GM21390 (cell line): Measurements from ENCODE around the gene CRAT.

Experiments
- ATAC-seq: cut with Tn5 transposase; IDR thresholded peaks from one replicate; pipeline ENCODE4 v1.9.1; 2021; ENCODE audit not compliant: unreplicated experiment

Gene CRAT

DNA sequence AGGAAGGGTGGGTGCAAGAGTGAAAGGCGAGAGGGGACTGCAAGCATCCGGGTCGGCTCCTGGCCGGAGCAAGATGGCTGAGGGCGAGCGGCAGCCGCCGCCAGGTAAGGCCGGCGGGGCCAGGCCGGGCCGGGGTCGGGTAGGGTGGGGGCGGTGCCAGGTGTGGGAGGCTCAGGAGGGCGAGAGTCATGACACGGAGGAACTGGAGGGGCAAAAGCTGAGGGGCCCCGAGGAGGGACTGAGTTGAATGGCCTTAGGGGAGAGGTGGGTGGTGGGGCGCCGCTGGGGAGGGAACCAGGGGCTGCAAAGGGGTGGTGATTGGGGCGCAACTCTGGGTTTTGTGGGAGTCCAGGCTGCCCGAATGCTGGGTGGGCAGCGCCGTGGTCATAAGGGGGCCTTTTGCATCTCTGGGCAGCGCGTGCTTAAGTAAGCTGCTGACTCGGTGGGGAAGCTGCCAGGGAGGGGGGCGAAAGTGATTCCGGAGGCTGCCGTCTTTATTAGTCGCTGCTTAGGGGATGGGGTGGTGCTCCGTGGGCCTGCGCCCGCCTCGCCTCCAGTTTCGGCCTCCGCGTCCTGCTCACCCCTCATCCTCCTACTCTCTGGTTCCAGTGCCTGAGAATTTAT is 1.0 kb upstream of the CRAT start:
- no peak for ATAC-seq

GRCh38 chr9:129109952-129110739 is 447 bp downstream of the CRAT start:
- ATAC-seq = no peak

DNA sequence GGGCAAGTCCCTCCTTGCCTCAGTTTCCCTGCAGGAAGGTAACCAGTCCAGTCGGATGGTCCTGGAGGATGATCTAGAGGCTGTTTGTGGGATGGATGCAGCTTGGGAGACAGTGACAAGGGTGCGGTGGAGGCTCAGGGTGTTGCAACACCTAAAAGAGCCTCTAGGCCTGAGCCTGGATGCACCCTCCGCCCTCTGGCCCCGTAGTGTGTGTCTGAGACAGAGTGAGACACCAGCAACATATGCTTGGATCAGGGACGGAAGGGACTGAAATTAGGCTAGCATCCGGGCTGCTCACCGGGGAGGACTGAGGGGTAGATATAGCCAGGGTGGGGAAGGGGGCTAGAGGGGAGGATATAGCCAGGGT is 1.1 kb downstream of the CRAT start:
- no peak for ATAC-seq

DNA sequence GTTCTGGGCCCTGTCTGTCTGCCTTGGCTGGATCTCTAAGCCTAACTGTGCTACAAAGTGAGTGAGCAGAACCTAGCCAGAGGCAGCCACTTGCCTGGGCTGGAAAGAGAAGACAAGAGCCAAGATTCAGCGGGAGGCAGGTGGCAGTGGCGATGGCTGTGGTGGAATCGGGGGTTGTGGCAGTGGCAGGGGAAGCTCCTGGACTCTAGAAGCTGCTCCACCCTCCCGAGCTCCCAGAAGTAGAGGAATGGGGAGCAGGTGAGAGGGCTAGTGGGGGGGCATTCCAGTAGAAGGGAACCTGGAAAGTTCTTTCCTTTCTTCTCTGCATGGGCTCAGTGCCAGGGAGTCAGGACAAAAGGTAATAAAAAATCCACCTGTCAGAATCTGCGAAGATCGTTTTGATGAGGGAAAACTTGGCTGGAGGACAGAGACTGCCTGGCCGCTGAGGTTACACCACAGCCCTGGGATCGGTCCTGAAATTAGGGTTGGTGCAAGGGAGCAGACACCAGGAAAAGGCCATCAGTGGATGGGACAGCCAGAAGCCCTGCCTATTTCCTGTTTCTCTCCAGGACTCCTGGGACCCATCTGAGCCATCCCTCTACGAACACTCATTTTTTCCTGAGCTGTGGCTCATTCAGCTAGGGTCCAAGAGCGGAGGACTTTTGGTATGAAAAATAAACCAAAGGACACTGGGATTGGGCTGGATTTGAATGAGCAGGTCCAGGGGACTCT is 1.6 kb downstream of the CRAT start:
- ATAC-seq = no peak

DNA sequence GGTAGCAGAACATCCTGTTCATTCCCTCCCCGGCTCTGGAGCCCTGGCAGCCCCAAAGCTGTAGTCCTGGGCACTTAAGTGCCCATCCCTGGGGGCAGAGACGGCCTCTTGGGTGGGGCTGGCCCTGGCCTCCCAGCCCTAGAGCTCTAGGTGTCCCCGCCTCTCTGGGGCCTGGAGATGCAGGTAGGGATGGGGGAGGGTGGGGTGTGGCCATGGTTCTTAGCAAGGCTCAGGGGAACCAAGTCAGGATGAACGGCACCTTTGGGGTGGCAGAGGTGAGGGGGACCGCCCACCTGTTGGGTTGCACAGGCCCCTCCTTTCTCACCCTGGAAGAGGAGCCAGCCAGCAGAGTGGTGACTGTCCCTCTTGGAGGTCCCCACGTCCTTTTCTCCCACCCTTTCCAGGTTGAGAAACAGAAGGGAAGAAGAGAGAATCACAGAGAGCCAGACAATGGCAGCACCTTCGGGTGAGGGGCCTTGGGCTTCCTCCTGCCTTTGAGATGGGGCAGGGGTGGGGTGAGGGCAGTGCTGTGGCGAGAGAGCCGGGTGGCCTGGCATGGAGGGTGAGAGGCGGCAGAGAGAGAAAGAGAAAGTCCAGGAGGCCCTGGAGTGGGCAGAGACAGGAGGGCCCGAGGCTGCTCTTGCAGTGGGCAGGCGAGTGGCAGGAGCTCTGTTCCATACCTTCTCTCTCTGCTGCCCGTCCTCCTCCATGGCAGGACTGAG is 2.3 kb downstream of the CRAT start:
- ATAC-seq = no peak

DNA sequence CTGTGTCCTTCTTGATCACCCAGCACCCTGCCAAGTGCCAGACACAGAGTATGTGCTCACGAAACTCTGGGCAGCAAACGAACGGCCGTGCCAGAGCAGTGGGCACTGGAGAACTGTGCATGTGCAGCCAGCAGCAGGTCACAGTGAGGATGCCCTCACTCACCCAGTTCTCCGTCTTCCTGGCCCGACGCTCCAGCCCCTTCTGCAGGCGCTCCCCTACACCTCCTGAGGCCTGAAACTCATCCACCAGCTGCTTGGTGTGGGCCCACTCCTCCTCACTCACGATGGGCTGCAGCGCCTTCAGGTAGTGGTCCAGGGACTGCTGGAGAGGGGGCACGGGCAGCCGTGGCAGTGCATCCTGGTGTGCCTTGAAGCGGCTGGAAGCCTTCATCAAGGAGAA is 2.9 kb downstream of the CRAT start:
- no peak for ATAC-seq

DNA sequence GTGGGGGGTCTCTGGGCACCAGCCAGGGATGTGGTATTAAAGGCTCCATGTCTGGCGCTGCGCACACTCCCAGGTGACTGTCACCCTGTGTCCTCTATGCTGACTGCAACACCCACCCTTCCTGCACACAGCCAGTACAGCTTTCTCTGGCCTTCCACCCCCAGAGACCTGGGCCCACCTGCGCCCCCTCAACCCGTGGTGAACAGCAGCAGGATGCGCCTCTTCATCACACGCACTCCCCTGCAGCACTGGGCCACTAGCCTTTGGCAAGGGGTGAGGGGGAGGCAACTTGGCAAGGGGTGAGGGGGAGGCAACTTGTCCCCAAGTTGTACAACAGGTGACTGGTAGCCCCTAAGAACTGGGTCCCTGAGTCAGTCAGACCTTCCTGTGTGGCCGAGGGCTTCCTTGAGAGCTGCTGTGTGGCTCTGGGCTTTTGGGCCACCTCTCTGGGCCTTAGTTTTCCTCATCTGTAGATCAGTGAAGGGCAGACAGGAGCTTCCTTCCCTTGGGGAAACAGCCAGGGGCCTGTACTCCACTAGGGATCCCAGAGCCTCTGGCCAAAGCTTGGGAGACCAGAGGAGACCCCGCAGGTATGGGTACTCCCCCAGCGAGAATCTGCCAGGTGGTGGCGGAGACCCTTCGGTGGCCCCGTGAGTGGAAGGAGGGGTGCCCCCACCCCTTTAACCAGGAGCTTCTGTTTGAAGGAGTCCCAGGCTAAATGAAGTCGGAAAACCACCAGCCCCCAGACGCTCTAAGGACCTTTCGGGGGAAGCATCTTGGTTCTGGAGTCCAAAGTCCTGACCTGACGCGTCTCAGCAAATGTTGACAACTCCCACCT is 4.5 kb downstream of the CRAT start:
- no peak for ATAC-seq

DNA sequence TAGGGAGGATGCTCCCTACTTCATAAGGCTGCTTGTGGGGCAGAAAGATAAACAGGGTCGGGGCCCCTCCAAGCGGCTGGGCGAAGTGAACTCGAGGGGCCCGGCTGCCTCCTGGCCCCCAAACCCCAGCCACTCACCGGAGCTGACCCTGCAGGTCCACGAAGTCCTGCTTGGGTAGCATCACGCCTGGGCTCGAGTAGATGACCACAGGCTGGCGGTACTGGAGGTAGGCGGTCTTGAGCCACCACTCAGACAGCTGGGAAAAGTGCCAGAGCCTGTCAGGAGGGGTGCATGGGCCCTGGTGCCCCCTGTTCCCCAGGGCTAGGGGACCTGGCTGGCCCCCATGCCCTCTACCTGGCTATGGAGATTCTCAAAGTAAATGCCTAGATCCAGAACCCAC is 6.5 kb downstream of the CRAT start:
- no peak for ATAC-seq

DNA sequence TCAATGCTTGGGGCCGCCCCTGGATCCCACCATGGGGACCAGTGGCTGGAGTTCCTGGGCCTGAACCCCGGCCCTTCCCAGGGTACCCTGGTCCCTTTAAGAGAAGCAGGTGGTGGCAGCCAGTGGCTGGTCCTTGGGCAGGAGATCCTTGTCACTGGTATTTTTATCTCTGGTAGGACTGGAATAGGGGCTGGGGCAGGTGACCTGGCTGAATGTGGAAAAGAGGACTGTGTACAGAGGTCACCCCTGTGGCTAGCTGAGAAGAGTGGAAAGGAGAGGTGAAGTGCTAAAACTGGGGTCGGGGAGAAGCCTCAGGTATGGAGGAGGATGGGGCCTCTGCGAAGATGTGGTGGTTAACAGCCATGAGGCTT is 7.0 kb downstream of the CRAT start:
- no peak for ATAC-seq

DNA sequence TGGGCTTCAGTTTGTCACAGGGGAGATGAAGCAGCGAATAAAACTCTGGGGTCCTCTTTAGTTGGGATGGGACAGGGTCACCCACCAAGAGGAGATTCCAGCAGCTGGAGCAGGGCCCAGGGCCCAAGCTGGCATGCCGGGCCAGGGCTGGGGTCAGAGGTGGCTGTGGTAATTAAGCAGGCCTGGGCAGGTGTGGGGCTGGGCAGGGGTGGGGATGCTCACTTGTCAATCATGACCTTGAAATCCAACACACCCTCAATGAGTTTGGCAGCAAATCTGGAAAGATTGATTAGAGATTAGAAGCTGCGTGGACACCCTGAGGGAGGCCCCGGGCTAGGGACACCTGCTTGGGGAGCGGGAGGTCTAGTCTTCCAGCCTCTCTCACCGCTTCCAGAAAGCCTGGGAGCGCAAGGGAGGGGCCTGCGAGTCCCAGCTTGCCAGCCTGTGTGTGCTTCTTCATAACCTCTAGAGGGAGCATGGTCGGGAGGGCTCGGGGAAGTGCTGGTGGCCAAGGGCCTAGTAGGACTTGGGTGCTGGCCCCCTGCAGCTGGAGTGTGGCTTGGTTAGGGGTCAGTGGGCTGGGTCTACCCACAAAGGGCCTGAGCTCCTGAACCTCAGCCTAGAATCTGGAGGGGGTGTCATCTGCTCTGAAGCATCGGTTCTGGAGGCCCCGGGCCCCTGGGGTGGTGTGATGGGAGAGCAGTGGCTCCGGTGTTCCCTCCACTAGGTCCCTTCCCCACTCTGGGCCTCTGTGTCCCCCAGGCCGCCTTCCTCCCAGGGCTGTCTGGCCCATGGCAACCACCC is 7.6 kb downstream of the CRAT start:
- no peak for ATAC-seq

- ATAC-seq = no peak
Measured at GRCh38 chr9:129102095-129102525, 8.5 kb downstream of the CRAT start.

DNA sequence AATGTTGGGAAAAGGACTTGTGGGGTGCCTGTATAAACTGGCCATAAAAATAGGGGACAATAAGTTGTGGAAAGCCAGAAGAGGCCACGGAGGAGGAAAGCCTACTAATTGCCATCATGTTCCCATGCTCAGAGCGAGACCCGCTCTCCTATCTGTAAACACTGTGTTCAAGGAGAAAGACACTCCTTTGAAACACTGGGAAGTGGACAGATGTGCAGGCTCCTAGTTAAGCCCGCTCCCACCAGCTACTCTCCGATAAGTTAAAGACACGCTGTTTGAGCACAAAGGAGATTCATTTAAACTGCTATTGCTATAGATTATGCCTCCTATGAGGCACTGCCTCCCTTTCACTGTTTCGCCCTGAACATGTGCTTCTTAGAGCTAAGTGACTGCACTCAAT is 9.3 kb downstream of the CRAT start:
- no peak for ATAC-seq

DNA sequence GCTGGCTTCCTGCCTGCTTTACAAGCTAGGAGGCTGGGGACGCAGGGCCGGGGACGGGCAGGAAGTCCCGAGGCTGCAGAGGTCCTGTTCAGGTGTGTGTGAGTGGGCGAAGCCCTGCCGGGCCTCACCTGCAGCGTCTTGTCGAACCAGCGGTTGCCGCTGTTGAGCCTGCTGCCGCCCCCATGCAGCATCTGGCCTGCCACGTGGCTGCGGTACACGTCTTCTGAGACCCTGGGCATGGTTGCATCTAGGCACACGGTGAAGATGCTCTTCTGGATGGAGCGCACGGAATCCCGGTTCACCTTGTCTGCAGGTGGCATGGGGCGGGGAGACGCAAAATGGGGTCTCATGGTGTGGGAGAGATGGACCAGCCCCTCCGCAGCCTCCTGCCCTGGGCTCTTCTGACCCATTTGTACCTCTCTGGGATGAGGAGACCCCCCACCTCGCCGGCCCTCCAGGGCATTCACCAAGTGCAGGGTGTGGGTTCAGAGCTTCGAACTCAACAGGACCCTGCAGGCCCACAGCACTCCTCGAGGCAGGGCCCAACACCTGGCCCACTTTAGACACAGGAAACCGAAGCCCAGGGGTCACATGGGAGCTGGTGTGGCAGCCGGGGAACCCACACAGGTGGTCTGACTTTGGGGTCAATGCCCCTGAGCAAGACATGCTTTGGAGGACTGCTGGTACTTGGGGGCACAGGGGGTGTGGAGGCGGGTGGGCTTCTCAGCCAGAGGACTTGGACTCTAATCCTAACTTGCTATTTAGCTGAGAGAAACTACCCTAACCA is 10.0 kb downstream of the CRAT start:
- ATAC-seq = no peak

DNA sequence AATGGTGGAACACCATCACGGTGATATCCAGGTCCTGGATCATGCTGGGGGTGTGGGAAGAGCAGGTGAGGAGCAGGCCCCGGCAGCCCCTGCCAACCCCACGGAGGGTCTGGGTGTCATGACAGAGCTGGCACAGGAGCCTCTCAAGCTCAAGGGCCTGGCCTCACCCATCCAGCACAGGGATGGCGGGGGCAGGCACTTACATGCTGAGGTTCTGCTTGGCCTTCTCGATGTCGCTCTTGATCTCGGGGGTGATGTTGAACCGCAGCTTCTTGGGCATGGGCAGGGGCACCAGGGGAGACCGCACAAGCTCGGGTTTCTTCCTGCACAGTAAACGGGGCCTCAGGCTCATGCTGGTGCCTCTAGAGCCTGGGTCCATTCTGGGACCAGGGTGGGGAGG is 12.3 kb downstream of the CRAT start:
- ATAC-seq = no peak

GRCh38 chr9:129097671-129098306 is 12.8 kb downstream of the CRAT start:
- ATAC-seq = no peak

GRCh38 chr9:129095908-129096307 is 14.7 kb downstream of the CRAT start:
- no peak for ATAC-seq

- ATAC-seq = no peak
Measured at GRCh38 chr9:129095170-129095667, 15.4 kb downstream of the CRAT start.

DNA sequence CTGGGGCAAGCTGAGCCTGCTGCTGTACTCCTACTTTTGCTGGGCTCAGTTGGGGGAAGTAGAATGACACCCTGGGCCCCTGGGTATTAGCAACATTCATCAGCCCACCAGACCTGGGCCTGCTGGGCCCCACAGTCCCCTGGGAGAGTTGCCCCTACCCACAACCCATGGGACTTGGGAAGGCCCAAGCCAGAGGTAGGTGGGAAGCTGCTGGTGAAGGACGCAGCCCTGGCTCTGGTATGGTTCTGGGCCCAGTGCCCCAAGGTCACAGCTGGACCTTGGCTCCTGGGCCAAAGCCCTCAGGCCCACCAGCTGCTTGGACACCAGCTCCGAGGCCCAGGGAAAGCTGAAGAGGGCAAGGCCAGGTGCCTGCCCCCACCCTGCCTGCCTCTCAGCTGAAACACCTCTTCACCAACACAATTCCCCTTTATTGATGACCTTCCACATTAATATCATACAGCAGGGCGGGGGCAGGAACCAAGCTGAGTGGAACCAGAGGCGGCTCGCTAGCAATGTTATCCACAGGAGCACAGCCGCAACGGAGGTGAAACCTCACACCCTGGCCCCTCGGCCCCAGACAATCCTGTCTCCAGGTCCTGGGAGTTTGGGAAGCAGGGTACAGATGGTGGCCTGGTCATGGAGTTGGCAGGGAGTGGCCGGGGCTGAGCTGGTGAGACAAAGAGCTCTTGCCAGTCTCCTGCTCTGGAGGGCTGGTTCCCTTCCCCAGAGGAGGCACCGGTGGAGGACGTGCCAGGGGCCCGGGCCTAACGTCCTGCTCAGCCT is 16.0 kb downstream of the CRAT start:
- ATAC-seq = no peak
